ENCODE measurements around the gene MTHFR. TPM values are rescaled to one million over a fixed set of nuclear protein-coding genes. Genes with fewer than 3 reads are reported as not detected.

Gene MTHFR
- total RNA-seq, 1 experiment from 2014 or later, result 22.6 TPM

- Mint-ChIP-seq H3K9me3 (no peaks in the 10 kb centered on the region), H3K27ac (no peak overlapping the region), H3K4me3 (no peak overlapping the region), H3K4me1 (no peaks in the 10 kb centered on the region), H3K27me3 (ENCODE audit: low read depth) (no peaks in the 10 kb centered on the region), H3K36me3 (peaks cover 61% of the 10 kb centered on the region)
- ChIA-PET POLR2A (interaction anchor here (0.6 kb wide), 1 partner anchor 15 kb away, joined by 4 read pairs; no protein-coding TSS in a partner anchor), CTCF (interaction anchor here (0.7 to 1.5 kb wide), 2 partner anchors 10 to 44 kb away, joined by 5 read pairs; no protein-coding TSS in a partner anchor)
- DNase-seq (ENCODE audit: low spot score) (no peak), ATAC-seq (no peak)
- TF ChIP-seq JUN (CRISPR knock-in tag; IDR thresholded peaks at IDR 0.05) (no peak), ZSCAN18 (CRISPR knock-in tag; IDR thresholded peaks at IDR 0.05) (no peak), ARID4B (CRISPR knock-in tag; IDR thresholded peaks at IDR 0.05; ENCODE audit: borderline replicate concordance) (no peak), PRRX2 (CRISPR knock-in tag; IDR thresholded peaks at IDR 0.05) (no peak), ERG (CRISPR knock-in tag; IDR thresholded peaks at IDR 0.05) (no peak), ZBTB43 (CRISPR knock-in tag; IDR thresholded peaks at IDR 0.05) (no peak), ATF6 (CRISPR knock-in tag; IDR thresholded peaks at IDR 0.05) (no peak), ZNF423 (CRISPR knock-in tag; IDR thresholded peaks at IDR 0.05) (no peak), GRHL2 (CRISPR knock-in tag; IDR thresholded peaks at IDR 0.05; ENCODE audit: insufficient replicate concordance, severe bottlenecking) (no peak)
Measured at GRCh38 chr1:11828511-11828910, 22.7 kb upstream of the MTHFR start.

GRCh38 chr1:11826946-11827345, 21.2 kb upstream of the MTHFR start:
- no peak overlapping the region for H3K27ac Mint-ChIP-seq
- DNase-seq (ENCODE audit: low spot score) (no peak), ATAC-seq (no peak)
- H3K27me3 Mint-ChIP-seq (ENCODE audit: low read depth), result no peaks in the 10 kb centered on the region
- H3K4me1 Mint-ChIP-seq, result no peaks in the 10 kb centered on the region
- H3K36me3 Mint-ChIP-seq, result peaks cover 52% of the 10 kb centered on the region
- POLR2A ChIA-PET, result no interaction called here
- no peak for TF ChIP-seq ERG (CRISPR knock-in tag; IDR thresholded peaks at IDR 0.05)
- TF ChIP-seq ESRRA (CRISPR knock-in tag; IDR thresholded peaks at IDR 0.05; ENCODE audit: borderline replicate concordance), result no peak
- H3K9me3 Mint-ChIP-seq, result no peaks in the 10 kb centered on the region
- no peak overlapping the region for H3K4me3 Mint-ChIP-seq
- CTCF ChIA-PET, result interaction anchor here (0.6 kb wide), 1 partner anchor 242 kb away, joined by 4 read pairs; no protein-coding TSS in a partner anchor

Data from WTC11 (cell line).